NCI-H1436 treated with DMSO at 0.1 percent for 48 hours (cell line): Measurements from ENCODE around the gene CD6.

Experiments
- DNase-seq: peaks from one replicate; lab custom pipeline; 2025; lab: John Stamatoyannopoulos, UW

The CD6 gene, protein sequence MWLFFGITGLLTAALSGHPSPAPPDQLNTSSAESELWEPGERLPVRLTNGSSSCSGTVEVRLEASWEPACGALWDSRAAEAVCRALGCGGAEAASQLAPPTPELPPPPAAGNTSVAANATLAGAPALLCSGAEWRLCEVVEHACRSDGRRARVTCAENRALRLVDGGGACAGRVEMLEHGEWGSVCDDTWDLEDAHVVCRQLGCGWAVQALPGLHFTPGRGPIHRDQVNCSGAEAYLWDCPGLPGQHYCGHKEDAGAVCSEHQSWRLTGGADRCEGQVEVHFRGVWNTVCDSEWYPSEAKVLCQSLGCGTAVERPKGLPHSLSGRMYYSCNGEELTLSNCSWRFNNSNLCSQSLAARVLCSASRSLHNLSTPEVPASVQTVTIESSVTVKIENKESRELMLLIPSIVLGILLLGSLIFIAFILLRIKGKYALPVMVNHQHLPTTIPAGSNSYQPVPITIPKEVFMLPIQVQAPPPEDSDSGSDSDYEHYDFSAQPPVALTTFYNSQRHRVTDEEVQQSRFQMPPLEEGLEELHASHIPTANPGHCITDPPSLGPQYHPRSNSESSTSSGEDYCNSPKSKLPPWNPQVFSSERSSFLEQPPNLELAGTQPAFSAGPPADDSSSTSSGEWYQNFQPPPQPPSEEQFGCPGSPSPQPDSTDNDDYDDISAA

DNA sequence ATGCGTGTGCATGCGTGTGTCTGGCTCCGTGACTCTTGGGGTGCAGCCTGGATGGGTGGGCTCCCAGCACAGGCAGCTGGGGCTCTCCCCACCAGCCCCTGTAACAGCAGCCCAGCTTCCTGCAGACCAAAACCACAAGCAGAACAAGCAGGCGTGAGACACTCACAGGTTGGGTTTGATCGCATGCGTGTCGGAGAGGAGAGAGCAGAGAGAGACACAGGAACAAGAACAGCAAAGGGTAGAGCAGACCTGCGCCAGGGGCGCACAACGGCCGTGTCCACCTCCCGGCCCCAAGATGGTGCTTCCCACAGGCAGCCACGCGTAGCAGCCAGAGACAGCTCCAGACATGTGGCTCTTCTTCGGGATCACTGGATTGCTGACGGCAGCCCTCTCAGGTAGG is at the start of gene CD6:
TSS of gene CD6 (plus strand) at position 161 of the 400 bp plus-strand sequence. CDS start at position 347, 186 bp downstream.
- DNase-seq = no peak

DNA sequence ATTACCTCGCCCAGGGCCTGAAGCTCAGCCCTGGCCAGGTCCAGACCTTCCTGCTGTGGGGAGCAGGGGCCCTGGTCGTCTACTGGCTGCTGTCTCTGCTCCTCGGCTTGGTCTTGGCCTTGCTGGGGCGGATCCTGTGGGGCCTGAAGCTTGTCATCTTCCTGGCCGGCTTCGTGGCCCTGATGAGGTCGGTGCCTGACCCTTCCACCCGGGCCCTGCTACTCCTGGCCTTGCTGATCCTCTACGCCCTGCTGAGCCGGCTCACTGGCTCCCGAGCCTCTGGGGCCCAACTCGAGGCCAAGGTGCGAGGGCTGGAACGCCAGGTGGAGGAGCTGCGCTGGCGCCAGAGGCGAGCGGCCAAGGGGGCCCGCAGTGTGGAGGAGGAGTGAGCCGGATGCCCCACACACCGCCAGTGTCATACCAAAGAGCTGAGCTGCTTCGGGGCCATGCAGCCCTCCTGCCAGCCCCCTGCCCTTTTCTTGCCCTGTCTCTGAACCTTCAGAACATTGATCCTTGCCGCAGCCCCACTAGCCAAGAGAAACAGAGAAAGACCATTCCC is 49.6 kb upstream of the CD6 start:
- DNase-seq = no peak

DNA sequence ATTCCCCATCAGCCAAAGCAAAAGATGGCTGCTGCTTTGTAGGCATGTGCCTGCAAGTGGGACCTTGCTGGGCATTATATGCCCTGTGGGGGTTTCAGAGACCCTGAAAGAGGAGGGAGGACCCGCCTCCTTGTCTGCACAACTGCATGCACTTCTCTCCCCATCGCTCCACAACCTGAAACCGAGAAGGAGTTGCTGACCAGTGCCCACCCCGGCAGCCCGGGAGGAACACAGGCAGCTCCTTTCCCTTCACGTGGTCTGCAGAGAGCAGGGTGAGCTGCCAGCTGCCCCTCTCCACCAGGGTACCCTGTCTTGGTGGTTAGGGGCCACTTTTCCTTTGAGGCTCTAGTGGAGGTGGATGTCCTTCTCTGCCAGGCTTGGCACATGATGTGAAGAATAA is 48.6 kb upstream of the CD6 start:
- no peak for DNase-seq

DNA sequence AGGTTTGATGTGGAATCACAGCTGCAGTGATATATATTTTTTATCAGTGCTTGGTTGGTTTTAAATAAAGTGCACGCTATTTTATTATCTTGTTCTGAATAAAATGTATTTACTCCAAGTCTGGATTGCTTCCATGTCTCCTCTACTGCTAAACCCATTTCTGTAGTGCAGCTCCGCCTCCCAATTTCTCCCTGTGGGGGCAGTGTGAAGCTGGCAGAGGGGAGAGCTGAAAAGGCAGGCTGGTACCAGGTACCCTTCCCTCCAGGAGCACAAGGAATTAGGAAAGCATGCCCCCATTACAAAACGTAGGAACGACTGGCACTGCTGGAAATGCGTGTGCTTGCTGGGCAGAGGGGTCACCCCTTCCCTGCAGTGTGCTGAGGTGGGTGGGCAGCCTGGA is 48.2 kb upstream of the CD6 start:
- no peak for DNase-seq

DNA sequence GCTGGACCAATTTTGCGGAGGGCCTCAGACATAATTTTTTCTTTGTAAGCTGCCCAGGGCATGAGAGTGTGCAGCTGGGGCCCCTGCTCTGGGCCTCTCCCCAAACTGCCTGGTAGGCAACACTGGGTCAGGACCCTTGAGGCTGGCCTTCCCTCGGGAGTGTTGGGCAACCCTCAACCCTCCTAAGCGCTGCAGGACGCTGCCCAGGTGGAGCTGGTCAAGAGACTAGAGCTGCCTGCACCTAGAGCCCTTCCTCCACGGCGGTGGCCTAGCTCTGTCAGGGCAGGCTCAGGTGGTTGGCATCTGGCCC is 47.7 kb upstream of the CD6 start:
- no peak for DNase-seq

DNA sequence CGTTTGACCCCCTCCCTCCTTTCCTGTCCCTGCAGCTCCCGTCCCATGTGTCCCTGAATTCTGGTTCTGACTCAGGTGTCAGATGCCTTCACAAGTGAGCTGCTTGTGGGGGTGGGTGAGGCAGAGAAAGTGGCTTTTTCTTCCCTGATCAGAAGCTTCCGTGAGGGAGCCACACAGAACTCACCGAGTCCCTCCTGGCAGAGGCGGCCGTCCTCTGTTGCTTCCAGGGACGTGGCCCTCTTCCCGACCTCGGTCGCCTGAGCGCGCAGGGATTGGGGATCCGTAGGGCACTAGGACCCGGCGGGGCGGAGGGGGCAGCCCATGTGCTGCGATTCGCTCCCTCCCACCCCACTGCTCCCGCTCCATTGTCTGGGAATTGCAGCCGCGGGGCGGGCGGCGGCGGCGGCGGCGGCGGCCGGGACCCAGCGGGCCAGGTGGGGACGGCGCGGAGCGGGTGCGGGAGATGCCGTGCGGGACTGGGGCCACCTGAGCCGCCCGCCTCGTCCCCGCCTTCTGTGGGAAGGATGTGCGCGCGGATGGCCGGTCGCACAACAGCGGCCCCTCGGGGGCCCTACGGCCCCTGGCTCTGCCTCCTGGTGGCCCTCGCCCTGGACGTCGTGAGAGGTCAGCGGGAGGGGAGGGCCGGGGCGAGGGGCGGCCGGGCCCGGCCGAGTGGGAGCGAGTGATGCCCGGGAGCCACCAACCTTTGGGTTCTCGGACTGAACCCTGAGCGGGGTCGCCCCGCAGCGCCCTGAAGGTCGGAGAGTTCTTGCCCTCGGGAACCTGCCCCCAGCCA is 47.2 kb upstream of the CD6 start, which contains the start of gene TMEM132A:
TSS of gene TMEM132A (plus strand) at position 351 of the 796 bp plus-strand sequence. CDS start at position 525, 174 bp downstream.
- DNase-seq = no peak

DNA sequence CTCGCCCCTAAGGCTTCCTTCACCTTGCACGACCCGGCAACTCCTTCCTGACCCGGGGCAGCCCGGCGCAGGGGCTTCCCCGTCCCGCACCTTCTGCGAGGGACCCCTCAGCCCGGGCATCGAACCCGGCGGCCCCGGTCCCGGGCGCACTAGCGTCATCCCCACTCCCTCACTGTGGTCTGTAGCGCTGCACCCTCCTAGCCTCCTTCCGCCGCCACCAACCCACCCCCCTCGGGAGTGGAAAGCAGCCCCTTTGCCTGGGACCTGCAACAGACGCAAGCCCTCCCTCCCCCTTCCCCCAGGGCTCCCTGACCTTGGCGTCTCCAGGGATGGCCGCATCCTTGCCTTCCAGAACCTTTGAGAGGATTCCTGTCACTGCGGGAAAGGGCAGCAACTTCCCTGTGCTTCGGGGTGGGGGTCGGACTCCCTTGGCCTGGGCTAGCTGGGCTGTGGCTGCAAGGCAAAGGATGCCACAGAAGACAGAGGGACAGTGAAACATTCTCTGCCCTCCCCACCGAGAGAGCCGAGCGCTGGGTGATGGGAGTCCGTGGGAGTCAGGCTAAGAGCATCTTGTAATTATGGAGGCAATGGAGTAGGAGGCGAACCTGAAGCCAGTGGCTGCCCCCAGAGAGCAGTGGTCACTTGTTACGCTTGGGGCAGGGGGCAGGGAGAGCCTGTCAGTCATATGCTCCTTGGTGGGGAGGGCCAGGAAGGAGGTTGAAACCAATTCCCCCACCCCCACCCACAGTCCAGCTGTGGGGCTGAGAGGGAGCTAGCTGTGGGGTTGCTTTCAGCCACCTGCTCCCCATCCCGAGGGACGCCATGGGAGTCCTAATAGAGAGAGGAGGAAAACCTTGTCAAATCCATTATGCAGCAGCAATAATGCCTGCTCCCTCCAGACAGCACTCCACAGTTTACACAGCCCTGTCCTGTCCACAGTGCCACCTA is 46.3 kb upstream of the CD6 start:
- DNase-seq = no peak

DNA sequence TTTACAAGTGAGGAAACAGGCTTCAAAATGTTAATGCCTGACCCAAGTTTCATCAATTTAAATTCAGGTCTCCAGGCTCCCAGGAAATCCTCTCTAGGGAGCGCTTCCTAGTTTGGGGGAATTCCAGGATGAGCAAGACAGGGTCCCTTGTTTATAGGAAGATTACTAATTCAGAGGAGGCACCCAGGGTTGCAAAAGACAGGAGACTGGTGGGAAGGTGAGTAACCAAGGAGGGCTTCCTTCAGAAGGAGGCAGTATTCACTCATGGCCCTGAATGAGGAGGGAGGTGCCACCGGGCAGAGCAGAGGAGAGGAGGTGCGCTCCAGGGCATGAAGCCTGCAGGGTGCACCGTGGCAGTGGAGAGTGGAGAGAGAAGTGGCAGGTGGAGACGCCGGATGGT is 45.6 kb upstream of the CD6 start:
- DNase-seq = no peak

DNA sequence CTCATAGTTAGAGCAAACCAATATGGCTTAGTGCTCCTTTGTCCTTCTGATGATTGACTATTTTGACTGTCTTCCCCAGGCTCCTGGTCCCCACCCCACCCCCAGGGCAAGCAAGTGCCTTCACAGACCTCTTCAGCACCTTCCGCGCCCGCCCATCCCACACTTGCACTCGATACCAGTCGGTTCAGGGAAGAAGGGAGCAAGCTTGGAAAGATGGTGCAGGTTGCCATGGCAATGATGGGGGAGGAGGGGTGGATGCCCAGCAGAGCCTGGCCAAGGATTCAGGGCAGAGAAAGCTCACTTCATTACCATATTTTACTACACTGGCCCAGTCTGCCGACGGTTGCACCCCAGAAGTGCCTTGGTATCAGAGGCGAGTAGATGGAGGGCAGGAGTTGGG is 45.0 kb upstream of the CD6 start:
- no peak for DNase-seq

DNA sequence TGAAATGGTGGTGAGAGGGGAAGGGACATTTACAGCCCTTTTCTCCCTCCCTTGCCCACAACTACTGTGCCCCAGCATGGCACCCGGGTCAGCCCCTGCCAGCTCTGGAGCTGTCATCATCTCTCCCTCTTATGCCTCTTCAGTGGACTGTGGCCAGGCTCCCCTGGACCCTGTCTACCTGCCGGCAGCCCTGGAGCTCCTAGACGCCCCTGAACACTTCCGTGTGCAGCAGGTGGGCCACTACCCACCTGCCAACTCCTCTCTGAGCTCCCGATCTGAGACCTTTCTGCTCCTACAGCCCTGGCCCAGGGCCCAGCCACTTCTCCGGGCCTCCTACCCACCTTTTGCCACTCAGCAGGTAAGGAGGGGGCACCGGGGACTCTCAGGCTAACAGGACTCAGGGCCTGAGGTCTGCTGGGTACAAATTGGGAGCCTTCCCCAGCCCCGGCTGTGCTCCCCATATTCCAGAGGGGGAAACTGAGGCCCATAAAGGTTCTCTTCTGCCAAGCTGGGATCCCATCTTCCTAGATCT is 44.4 kb upstream of the CD6 start:
- no peak for DNase-seq

DNA sequence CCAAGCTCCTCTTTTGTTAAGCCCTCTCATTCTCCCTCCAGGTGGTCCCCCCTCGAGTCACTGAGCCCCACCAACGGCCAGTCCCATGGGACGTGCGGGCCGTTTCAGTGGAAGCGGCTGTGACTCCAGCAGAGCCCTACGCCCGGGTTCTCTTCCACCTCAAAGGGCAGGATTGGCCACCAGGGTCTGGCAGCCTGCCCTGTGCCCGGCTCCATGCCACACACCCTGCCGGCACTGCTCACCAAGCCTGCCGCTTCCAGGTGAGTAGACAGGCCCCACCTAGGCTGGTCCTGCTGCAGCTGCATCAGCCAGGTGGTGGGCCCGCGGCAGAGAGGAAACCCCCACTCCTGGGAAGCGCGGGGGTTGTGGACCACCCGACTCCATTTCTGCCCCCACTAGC is 43.9 kb upstream of the CD6 start:
- DNase-seq = no peak

DNA sequence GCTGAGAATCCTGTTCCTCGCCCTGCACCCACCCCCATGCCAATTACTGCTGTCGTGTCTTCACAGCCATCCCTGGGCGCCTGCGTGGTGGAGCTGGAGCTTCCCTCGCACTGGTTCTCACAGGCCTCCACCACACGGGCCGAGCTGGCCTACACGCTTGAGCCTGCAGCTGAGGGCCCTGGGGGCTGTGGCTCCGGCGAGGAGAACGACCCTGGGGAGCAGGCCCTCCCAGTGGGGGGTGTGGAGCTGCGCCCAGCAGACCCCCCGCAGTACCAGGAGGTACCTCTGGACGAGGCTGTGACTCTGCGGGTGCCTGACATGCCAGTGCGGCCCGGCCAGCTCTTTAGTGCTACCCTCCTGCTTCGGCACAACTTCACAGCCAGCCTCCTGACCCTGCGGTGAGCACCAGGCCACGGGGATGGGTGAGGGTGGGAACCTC is 42.9 kb upstream of the CD6 start:
- no peak for DNase-seq

DNA sequence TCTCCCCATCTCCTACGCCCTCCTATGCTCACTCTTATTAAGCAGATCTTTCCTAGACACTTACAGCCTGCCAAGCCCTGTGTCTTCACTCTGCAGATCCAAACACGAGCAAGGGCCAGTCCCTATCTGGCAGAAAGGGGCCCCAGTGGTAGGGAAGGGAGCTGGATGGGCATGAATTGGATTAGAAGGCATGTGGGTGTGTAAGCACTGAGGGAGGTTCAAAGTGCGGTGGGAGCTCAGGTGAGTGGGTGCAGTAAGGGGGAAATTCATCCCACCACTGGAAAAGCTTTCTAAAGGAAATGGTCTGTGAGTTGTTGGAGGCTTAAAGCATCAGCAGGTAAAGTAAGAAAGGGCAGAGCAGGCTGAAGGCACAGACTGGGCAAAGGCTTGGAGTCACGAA is 41.7 kb upstream of the CD6 start:
- no peak for DNase-seq

DNA sequence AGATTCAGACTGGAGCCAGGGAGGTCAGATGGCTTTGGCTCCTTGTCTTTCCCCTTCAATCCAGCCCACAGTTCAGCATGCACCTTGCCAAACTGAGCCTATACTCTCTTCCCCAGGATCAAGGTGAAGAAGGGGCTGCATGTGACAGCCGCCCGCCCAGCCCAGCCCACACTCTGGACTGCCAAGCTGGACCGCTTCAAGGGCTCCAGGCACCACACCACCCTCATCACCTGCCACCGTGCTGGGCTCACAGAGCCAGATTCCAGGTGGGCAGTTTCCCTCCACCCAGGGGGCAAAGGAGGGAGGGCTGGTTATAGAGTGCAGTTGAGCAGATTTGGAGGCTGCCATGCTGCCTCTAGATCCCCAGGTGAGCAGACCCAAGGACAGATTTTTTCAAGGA is 41.1 kb upstream of the CD6 start:
- no peak for DNase-seq

DNA sequence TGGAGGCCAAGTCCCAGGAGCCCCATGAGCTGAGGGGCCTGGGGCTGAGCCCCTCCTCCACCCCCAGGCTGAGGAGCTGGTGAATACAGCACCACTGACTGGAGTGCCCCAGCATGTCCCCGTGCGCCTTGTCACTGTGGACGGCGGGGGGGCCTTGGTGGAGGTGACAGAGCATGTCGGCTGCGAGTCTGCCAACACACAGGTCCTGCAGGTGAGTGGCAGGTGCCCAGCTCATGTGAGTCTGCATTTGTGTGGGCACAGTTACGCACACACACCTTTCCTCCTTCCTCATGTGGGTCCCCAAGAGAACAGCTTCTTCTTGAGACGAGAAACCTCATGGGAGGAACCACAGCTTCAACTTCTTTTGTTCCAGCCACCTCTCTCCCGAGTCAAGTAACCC is 39.6 kb upstream of the CD6 start:
- DNase-seq = no peak

DNA sequence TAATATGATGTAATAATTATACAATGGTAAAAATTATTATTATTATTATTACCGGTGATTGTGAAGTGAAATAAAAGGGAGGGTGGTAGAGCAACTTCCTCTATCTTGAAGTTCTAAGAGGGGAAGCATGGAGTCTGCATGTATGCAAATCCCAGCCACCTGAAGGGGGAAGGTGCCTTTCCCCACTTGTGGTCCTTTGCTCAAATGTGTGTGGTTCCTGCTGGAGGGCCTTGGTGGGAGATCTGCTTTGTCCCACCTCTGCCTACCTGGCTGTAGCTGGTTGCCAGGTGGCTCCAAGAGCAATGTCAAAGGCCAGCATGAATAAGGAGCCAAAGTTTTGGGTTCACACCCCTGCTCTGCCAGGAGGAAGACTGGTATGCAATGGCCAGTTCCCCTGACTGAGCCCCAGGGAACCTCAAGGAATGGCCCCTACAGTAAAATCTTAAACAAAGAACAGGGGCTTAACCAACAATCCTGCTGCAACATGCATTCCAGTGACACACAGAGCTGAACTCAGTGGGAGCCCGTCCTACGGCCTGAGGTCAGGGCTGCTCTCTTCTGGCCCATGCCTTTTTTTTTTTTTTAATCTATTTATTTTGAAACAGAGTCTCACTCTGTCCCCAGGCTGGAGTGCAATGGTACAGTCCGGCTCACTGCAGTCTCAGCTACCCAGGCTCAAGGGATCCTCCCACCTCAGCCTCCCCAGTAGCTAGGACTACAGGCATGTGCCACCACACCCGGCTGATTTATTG is 38.7 kb upstream of the CD6 start:
- no peak for DNase-seq

DNA sequence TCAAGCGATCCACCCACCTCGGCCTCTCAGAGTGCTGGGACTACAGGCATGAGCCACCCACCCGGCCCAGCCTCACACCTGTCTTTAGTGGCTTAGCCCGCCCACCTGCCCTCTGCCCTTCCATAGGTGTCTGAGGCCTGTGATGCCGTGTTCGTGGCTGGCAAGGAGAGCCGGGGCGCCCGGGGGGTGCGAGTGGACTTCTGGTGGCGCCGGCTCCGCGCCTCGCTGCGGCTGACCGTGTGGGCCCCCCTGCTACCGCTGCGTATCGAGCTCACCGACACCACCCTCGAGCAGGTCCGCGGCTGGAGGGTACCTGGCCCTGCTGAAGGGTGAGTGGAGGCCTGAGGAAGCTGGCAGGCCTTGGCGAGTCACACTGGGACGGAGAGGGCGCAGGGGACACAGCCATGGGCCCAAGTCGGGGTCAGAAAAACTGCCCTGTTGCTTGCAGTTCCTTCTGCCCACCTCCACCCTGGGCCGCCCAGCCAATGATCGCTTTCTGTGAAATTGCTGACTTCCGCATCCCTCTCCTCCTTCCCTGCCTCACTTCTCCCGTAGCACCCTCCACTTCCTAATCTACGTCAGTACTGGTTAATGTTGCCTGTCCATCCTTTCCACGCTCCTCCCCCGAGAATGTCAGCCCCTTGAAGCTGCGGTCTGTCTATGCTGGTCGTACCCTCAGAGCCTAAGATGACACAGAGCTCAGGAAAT is 37.9 kb upstream of the CD6 start:
- no peak for DNase-seq

DNA sequence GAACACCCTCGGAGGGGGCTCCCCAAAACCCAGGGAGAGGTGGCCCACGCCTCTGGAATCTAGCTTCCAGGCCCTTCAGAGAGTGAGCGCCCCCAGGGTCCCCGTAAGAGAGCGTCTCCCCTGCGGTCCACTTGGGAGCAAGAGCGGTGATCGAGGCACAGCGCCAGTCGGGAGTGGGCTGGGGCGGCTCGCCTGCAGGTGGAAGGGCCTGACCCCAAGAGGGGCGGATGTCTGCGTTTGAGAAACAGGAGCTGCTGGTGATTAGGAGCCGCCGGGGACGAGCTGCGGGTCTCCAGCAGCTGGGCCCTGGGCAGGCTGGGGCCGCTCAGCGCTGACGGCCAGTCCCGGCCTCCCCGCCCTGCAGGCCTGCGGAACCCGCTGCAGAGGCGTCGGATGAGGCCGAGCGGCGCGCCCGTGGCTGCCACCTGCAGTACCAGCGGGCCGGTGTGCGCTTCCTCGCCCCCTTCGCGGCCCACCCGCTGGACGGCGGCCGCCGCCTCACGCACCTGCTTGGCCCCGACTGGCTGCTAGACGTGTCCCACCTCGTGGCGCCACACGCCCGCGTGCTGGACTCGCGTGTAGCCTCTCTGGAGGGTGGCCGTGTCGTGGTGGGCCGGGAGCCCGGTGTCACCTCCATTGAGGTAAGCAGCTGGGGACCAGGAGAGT is 37.2 kb upstream of the CD6 start:
- no peak for DNase-seq
